HG03139 (cell line): ENCODE measurements around the gene AMOTL1.
"Not testable (repeated sequence)": the region's sequence is repeated elsewhere in the genome, so short reads cannot be mapped to it uniquely, and the experiment has no call there.

ENCODE experiments used
- ATAC-seq: cut with Tn5 transposase; IDR thresholded peaks from one replicate; pipeline ENCODE4 v1.9.1; 2021; ENCODE audit not compliant: unreplicated experiment

Gene AMOTL1

DNA sequence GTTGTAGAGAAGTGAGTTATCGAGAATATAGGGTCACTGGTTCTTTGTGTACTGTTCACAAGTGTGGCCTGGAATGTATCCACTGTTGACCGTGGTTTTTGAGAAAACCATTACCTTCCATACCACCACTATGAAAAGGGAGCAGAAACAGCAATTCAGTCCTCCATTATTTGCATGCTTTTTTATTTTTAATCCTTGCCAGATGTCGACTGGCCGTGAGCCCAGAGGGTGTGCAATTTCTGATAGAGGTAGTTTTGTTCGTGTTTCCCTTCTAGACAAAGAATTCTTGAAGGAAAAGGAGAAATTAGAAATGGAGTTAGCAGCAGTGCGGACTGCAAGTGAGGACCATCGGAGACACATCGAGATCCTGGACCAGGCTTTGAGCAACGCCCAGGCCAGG, 81.7 kb downstream of the AMOTL1 start:
- no peak for ATAC-seq

DNA sequence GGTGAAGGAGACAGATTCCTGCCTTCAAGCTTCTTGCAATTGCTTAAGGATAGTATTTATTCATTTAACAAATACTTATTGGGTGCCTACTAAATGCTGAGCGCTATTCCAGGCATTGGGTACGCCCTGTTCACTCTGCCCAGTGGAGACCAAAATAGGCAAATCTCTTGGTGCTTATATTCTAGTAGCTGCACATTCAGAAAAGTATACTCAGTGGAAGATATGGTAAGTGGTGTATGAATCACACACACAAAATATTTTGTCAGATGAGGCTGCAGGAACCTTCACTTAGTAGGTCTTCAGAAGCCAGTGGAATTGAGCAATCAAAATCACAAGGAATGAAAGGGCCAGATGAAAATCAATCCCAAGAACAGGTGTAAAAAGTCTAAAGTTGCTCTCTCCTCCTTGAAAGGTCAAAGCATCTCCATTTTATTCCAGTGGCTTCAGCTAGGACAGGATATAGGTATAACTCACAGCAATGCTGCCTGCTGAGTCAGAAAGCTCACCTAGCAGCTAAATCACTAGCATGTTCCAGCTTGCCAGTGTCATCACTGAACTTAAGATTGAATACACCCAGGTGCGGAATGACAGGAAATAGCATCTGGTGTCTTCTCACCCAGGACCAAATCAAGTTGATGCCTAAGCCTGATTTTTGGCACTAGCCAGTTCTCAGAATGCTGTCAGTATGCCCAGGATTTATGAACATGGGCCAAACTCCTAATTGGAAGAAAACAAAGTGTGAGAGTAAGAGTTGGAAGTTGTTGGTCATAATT, 83.9 kb downstream of the AMOTL1 start:
- no peak for ATAC-seq

DNA sequence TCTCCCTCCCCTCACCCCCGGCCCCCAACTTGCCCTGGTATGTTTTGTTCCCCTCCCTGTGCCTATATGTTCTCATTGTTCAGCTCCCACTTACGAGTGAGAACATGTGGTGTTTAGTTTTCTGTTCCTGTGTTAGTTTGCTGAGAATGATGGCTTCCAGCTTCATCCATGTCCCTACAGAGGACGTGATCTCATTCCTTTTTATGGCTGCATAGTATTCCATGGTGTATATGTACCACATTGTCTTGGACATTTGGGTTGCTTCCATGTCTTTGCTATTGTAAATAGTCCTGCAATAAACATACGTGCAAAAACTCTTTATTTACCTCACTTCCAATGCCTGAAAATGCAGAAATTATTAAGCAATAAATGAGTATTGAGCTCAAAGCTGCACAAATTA, 85.1 kb downstream of the AMOTL1 start:
- ATAC-seq, result not testable (repeated sequence)

DNA sequence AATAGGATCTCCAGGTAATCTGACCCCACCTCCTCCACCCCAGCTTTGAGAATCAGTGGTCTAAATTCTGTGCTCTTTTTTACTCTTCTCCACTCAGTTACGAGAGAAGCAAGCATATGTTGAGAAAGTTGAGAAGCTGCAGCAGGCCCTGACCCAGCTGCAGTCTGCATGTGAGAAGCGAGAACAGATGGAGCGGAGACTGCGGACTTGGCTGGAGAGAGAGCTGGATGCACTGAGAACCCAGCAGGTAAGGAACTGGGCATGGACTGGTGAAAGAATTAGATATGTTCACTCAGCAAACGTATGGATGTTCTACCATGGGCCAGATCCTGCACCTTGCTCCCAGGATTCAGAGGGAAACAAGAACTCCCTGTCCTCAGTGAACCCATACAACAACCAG, 85.7 kb downstream of the AMOTL1 start:
- ATAC-seq, result no peak

DNA sequence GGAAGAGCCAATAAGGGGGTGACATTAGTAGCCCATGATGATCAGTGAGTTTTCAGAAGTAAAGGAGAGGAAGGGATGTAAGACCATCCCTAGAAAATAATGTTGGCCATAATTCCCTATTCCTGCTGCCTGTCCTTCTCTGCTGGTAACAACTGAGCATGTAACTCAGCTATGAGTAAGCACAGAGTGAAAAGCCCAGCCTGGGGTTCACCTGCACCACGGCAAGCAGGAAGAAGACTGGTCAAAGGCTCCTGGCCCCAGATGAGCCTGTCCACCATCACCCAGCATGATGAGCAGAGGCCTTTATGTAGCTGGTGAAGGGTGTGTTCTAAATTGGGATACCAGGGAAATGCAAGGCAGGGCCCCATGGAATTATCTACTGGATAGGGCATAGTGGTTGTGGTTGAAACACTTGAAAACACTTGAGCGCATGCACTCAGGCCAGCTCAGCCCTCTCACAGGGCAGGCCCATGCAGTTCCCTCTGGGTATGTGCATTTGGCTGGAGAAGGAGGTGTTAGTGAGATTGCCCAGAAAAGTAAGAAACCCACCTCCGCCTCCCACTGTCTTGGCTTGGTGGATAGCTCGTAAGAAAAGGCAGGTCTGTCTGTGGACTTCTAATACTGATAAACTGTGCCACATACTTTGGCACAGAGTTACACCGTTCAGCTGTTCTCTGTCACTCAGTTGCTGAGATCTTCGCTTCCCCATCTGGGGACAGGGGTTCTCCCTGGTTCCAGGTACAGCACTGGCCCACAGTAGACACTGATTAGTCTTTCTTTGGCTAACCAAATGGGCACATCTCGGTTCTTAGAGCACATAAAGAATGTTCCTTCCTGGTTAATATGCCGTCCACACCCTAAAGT, 86.8 kb downstream of the AMOTL1 start:
- ATAC-seq, result no peak

DNA sequence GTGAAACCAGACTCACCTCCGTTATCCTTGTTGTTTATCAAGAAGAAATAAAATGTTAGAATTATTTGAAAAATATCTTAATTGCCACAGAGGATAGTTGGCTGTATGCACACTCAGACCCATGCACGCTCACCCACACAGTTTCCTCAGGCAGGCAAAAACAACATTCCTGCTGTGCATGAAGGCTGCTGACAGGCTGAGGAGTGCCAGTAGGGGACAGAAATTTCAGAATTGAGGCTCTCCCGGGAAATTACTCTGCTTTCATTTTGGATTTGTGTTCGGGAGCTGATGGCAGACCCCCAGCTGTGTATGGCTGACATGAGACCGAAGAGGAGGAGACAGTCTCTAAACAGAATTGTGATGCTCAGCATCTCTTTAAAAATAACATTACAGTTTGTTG, 87.5 kb downstream of the AMOTL1 start:
- no peak for ATAC-seq

DNA sequence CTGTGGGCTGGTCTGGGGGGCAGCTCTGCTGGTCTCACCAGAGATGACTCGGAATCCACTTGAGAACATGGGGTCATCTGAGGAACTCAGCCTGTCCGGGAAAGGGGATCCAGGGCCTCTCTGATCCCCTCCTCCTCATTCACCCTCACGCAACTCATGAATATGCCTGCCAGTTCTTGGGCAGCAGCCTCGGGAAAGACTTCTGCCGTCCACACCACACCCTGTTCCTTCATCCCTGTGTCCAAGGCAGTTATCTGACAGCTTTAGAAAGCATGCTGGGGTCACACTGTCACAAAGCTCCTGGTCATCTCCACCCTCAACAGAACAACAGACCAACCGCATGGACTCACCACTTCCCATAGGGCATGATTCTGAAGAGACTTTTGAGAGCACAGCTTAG, 88.3 kb downstream of the AMOTL1 start:
- no peak for ATAC-seq

DNA sequence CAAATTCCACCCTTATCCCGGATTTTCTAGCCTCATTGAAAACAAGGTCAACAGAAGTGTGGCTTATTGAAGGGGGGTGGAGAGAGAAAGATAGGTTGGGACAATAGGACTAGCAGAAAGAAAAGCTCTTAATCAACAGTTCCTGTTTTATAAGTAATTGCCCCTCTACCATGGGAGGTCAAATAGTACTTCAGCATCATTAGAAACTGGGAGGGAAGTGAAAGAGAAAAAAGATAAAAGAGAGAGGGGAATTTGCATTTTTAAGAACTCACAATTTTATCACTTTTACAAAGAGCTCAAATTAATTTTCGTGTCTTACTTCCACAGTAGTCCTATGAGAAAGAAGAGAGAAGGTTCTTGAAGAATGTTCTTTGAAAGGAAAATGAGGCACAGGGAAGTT, 89.2 kb downstream of the AMOTL1 start:
- ATAC-seq, result no peak

DNA sequence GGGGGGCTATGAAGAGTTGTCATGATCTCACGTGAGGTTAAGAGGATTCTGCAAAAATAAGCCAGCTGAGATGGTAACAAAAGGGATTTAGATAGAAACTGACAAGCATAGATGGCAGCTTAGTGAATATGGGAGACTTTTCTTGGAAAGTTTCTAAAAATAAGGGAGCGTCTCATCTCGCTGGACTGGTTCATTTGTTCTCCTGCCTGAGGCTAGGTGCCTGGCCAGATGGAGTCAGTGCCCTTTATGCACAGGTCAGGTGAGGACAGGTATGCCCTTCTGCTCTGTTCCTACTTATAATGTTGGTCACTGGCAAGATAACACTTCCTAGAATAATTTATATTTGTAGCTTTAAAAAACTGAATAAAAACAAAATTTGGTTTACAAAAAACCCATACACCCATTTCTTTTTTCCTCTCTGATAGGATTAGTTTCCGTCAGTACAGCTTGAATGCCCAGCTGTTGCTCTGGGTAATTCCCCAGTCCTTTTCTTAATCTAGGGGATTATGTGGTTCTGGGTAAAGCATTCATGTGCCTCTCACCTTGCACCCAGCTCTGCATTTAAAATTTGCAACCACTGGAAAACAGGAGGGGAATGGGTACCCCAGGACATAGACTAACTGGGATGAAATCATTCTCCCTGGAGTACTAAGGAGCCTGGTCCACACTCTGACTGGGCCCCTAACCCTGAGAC, 90.0 kb downstream of the AMOTL1 start:
- no peak for ATAC-seq

DNA sequence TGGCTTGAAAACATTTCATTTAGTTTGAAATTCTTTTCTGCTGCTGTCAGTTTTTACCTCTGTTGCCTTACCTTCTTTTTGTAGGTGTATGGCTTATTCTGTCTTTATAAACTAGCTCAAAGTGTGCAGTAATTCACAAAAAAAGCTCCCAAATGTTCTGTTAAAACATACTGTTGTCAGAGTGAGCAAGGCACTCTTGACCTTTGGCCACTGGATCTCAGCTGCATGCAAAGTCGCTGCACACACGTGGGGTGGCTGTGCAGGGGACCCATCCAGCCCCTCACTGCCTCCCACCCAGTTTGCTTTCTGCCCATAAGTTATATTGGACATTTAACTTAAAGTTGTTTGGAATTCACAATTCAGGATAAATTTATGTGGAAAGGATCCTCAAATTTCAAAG, 92.2 kb downstream of the AMOTL1 start:
- ATAC-seq, result no peak

DNA sequence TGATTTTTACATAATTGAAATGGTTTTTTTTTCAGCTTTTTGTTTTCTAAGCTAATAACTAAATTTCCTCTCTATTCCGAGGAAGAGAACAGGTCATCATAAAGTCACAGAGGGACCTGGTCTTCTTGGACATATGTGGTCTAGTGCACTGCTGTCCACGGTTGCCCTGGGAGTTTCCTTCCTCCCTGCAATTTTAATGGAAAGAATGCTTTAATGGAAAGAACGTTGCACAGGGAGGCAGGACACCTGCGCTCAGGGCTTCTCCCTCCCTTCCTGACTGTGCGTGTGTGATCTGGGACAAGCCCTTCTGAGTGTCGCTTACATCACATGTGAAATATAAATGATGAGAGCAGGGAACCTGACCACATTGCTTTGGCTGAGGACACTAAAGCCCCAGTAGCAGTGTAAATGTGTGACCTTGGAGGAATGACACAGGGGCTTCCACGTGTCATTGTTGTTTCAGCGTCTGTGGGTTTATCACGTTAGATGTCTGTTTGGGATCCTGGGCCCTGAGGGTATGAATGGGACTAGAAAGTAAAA, 93.2 kb downstream of the AMOTL1 start:
- ATAC-seq, result no peak

DNA sequence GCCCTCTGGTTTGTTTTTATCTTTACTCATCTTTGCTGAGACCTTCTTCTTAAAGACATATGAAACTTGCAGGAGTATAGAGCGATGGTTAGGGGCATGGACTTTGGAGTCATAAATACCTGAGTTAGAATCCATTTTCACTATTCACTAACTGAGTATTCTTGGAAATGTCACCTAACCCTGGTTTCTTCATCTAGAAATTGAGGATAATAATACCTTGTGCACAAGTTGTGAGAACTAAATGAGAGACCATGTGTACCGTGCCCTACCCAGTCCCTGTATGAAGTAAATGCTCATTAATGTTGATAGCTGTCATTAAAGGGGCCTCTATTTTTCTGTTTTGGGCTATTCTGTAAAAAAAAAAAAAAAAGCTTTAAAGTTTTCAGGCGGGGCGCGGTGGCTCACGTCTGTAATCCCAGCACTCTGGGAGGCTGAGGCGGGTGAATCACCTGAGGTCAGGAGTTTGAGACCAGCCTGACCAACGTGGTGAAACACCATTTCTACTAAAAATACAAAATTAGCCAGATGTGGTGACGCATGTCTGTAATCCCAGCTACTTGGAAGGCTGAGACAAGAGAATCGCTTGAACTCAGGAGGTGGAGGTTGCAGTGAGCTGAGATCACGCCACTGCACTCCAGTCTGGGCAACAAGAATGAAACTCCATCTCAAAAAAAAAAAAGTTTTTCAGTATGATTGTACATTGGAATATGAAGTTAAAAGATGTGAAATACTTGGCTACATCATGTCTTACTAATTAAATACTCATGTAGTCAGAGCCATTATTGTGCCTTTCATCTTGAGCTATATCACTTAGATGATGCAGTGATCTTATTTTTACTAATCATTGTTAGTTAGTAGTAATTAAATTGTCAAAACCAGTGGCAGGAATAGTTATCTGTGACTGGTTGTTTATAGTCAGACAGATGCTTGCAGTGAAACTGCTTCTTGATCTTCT, 95.0 kb downstream of the AMOTL1 start:
- ATAC-seq, result no peak

DNA sequence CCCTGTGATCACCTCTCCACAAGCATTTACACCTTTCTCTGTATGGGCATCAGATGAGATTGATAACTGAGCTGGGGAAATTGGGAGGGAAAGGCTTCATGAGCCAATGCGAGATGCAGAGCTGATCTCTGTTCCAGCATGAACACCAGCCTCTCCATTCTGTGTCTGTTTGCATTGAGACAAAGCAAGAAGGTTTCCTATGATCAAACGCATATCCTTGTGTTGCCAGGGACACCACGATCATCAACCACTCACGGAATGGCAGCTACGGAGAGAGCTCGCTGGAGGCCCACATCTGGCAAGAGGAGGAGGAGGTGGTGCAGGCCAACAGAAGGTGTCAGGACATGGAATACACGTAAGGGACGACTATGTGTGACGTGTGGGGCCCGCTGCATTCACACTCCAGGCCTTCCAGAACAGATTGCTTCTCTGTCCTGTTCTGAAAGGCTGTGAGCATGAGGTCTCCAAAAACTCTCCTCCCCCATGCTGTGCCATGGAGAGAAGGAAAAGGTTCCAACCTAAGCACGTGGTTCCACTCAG, 96.4 kb downstream of the AMOTL1 start:
- no peak for ATAC-seq

DNA sequence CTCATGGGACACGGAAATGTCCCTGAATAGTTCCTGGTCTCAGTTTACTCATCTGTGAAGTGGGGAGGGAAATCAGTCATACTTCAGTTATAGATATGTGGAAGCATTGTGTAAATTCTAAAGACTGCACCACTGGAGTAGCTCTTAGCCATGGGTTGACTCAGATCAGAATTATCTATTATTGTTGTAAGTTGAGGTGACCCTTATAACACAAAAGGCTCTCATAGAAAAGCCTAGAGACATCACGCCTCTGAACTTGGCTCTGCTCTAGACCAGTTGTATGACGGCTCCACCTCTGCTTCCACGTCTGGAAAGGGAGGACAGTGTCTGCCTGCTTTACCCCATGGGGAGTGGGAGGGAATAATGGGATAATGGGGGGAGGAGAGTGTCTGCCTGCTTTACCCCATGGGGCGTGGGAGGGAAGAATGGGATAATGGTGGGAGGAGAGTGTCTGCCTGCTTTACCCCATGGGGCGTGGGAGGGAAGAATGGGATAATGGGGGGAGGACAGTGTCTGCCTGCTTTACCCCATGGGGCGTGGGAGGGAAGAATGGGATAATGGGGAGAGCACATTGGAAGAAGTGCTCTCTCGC, 98.2 kb downstream of the AMOTL1 start:
- ATAC-seq, result no peak

DNA sequence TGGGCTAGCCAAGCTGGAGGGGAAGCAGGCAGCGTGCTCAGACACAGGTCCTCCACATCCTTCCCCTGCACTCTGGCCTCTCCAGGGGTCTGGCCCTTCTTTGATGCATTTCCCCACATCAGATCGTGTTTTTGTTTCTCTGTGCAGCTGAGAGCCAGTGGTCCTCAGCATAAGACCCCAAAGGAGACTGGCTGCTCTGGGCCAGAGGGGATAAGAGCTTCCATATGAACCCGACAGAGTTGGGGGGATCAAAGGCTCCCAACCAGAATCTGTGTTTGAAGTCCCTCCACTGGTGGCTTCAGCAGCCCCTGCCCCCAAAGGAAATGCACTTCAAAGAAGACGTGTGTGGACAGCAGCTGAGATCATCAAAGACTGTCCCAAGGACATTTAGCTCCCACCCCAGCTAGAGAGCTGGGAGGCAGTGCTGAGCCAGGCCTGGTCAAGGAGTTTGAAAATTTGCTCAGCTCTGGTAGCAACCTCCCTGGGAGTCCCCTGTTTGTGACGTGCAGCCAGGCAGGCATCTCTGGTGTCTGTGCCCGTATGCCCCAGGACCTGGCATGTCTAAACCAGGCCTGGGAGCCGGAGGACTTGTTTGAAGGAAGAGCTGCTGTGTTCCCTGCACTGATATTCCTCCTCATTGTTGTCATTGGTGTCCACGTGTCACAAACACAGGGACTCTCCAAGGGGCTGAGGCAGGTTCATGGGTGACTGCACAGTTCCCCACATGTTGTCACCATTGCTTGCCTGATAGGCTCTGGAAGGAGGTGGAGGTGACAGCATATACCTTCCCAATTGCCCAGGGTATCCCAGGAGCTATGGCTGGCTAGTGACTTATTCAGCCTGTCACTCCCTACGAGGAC, 99.0 kb downstream of the AMOTL1 start:
- no peak for ATAC-seq

DNA sequence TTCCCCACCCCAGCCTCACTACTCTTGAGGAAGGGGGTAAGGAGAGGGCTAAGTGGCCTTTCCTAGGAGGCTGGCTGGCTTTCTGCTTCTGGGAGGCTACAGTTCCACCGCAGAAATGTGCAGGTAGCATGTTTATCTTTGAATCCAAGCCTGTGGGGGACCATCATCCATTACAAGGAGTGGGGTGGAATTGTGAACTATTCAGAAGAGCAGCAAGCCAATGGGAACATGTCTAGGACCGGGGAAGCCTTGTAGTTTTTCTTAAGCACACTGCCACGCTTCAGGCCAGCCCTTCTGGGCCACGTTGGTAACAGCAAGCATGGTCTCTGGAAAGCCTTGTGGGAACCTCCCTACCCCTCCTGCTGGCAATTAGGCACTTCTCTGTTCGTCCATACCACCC, 100.3 kb downstream of the AMOTL1 start:
- no peak for ATAC-seq

DNA sequence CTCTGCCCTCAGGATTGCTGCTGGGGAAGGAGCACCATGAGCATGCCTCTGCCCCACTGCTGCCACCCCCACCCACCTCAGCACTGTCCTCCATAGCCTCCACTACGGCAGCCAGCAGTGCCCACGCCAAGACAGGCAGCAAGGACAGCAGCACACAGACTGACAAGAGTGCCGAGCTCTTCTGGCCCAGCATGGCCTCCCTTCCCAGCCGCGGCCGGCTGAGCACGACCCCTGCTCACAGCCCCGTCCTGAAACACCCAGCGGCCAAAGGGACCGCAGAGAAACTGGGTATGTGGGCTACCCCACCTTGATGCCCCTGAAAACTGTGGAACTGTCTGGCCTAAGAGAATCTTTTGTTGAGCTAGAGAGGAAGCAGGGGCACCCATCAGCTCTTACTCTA, 101.0 kb downstream of the AMOTL1 start:
- no peak for ATAC-seq

DNA sequence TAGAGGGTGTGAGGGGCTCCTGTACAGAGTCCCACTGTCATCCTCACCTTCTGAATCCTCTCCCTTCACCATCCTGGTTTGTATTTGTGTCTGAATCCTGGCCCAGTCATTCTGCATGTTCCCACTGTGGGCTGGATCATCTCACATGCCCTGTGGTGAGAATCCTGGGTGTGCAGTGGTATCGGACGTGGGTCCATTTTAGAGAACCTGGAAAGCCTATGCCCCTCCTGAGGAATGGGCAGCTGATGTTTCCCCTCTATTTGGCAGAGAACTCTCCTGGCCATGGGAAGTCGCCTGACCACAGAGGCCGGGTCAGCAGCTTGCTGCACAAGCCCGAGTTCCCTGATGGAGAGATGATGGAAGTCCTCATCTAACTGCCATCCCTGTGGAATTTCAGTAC, 102.3 kb downstream of the AMOTL1 start:
- ATAC-seq, result no peak
